HG03521 (cell line): ENCODE results near the gene WDR26.
A peak's percentile ranks its signal among the peaks of the same experiment; 100 is the strongest.
"Not testable (repeated sequence)": the region's sequence is repeated elsewhere in the genome, so short reads cannot be mapped to it uniquely, and the experiment has no call there.

ENCODE experiments used
- ATAC-seq: cut with Tn5 transposase; IDR thresholded peaks from one replicate; pipeline ENCODE4 v1.9.1; 2021; ENCODE audit warnings: mild to moderate bottlenecking, moderate library complexity; ENCODE audit not compliant: unreplicated experiment

WDR26 gene

GRCh38 chr1:224434691-224435317, at the start of gene WDR26:
TSS of gene WDR26 (minus strand) at chr1:224434797.
- peak; percentile 86 for ATAC-seq

DNA sequence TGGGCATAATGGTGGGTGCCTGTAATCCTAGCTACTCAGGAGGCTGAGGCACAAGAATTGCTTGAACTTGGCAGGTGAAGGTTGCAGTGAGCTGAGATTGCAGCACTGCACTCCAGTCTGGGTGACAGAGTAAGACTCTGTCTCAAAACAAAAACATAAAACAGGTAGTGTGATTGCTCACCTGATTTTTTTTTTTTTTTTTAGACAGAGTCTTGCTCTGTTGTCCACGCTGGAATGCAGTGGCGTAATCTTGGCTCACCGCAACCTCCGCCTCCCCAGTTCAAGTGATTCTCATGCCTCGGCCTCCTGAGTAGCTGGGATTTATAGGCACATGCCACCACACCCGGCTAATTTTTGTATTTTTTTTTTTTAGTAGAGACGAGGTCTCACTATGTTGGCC, 48.6 kb upstream of the WDR26 start:
- not testable (repeated sequence) for ATAC-seq

- no peak for ATAC-seq
Observed at GRCh38 chr1:224482619-224483018, 48.0 kb upstream of the WDR26 start.

GRCh38 chr1:224481601-224482000, 47.0 kb upstream of the WDR26 start:
- ATAC-seq, result no peak

GRCh38 chr1:224480888-224481459, 46.4 kb upstream of the WDR26 start:
- ATAC-seq, result not testable (repeated sequence)

GRCh38 chr1:224480200-224480599, 45.6 kb upstream of the WDR26 start:
- ATAC-seq, result not testable (repeated sequence)

- ATAC-seq, result no peak
Observed at GRCh38 chr1:224472806-224473205, 38.2 kb upstream of the WDR26 start.

- ATAC-seq, result no peak
Observed at GRCh38 chr1:224466154-224466553, 31.6 kb upstream of the WDR26 start.

- ATAC-seq, result no peak
Observed at GRCh38 chr1:224459966-224460365, 25.4 kb upstream of the WDR26 start.

DNA sequence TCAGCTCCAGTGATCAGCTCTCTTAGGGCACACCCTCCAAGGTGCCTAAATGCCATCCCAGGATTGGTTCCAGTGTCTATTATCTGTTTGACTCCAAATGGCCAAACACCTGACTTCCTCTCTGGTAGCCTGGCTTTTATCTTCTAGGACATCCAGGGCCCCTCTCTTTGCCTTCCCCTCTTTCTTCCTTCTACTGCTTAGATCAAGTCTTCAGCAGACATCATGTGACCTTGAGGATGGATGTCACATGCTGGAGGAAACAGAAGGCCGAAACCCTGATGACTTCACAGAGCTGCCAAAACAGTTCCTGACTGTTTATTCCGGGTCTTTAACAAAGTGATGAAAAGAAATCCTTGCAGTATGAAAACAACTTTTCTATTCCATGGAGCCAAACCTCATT, 24.4 kb upstream of the WDR26 start:
- ATAC-seq, result no peak

DNA sequence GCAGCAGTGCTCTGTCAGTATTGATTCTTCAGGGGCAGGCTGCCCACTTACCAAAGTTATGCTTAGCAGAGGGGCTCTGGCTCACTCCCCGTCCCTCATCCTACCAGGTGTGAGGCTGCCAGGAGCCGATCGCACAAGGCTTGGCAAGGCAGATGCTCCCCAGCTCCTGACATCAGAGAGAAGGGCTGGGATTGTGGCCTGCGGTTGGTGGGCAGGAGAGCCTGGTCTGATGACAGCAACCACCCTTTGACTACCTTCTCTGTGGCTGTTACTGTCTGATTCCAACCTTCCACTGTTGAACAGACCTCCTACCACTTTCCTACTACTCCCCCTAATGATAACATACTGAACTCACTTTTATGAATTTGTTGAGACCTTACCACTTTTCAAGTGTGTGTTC, 23.7 kb upstream of the WDR26 start:
- no peak for ATAC-seq

DNA sequence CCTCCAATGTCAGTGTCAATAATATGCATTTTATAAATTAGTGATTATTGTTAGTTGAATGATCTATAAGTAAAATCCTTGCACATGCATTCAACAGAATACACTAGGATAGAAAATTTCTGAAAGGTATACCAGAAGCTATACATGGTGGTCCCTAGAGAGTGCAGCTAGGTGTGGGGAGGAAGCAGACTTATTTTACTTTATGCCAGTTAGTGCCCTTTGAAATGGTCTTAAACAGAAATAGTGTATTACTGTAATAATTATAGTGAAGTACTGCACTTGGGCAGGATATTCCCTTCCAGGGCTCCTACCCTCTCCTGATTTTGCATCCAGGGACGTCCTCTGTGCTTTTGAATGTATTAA, 23.2 kb upstream of the WDR26 start:
- no peak for ATAC-seq

DNA sequence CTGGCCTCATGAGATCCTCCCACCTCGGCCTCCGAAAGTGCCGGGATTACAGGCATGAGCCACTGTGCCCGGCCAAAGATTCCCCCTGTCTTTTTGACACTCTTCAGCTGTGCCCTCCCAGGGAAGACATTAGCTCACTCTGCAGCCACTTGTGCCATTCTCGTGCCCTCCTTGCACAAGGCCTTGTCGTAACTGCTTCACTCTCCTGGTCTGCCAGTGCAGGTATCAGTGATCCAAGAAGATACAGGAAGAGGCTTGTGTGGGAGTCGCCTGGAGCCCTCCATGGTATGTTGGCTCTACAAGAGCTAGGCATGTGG, 22.0 kb upstream of the WDR26 start:
- no peak for ATAC-seq

GRCh38 chr1:224454402-224455055, 19.9 kb upstream of the WDR26 start:
- ATAC-seq, result no peak

DNA sequence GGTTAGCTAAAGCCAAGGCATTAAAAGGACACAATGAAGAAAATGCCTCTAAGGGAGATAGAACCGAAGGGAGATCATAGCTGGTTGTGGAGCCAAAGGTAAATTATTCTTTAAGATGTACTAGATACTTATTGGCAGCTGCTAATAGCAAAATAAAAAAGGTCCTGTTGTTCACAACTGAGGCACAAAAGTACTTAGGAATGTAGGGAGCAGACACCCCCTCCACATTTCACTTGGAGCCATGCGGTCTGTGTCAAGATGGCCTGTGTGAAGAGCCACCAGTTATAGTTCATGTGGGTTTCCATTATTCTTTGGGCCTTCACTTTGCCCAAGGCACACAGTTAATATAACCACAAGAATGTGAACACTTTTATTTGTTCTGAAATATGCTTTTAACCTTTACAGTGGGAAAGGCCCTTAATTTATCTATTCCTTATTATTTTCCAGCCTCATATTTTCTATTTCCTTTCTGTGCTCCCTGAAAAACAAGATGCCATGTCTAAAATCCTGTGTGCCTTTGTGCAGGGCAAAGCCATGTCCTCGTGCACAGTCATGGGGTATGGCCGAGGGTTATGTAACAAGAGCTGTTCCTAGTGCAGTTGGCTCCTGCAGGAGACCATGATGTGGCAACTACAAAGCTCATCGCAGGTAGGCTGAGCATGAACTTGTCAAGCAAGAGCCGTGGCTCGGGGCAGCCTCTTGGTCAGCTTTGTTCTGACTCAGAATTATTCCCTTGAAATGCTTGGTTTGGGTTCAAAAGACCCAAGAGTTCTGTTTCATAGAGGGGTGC, 16.2 kb upstream of the WDR26 start:
- ATAC-seq, result no peak

GRCh38 chr1:224450159-224450558, 15.6 kb upstream of the WDR26 start:
- no peak for ATAC-seq

DNA sequence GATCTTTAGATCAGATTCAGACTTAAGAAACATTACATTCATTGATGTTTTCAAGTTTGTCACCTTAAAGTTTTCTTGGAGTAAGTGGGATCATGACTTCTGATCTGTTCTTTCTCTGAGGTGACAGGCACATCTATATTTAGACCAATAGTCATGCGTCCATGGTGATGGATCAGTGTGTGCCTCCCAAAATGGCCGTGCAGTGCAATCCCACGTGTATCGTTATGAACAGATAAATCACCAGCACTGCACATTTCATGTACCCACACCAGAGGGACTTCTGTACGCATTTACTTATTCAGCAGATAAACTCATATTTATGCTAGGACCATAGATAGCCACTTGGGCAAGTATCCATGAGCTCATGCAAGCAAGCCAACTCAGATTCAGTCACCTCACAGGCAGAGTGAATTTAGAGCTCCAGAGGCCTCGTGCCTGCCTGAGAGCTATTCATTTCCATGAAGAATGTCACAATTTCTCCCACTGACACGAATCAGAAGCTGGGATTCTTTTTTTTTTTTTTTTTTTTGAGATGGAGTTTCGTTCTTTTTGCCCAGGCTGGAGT, 13.9 kb upstream of the WDR26 start:
- no peak for ATAC-seq

DNA sequence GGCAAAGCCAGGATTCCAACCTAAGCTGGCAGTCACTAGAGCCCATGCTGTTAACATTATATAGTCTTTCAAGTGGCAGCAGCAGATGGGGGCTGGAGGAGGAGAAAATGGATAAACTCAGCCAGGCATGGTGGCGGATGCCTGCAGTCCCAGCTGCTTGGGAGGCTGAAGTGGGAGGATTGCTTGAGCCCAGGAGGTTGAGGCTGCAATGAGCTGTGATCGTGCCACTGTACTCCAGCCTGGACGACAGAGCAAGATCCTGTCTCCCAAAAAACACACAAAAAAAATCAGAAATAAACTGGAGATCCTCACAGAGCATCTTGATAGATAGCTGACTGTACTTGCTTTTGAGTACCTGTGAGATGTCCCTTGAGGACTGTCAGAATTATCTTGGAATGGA, 13.4 kb upstream of the WDR26 start:
- ATAC-seq, result no peak

DNA sequence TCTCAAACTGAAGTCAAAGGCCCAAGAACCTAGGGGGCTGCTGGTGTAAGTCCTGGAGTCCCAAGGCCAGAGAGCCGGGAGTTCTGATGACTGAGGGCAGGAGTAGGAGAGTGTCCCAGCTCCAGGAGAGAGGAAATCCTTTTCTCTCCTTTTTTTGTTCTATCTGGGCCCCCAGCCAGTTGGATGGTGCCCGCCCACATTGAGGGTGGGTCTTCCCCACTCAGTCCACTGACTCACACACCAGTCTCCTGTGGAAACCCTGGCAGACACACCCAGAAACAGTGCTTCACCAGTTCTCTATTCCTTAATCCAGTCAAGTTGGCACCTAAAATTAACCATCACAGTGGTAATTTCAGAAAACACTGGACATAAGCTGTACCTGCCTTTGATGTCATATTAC, 12.7 kb upstream of the WDR26 start:
- ATAC-seq, result no peak

DNA sequence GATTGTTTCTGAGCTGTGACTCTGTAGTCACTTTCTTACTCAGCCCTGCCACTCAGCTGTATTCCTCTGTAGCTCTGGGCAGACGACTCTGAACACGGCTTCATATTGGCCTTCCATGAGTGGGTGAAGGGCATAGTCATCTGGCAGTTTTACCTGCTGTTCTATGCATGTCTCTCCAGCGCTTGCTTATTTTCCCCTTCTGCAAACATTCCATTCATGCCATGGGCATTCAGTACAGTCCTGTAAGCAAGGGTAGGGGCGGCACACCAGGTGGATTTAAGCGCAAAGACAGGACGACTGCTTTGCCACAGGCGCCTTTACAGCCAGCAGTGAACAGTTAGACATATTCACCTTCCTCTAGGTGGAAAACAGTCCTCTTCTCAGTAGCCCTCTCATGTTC, 4.4 kb upstream of the WDR26 start:
- ATAC-seq, result no peak

DNA sequence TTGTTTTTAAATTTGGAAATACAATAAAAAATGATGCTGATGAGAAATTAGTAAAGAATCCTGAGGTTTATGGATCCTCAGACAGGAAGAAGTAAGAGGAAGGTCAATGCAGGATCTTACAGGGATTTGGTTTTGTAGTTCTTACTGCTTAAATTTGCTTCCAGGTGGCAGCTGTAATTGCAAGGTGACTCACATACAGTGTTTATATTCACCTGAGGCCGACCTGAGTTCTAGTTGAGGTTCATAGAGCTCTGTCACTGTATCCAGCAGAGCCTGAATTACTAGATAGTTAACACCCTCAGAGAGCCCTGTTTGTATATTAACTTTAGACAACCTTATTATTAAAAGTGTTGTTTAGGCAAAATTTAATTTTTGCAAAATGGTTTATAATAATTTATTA, 1.4 kb upstream of the WDR26 start:
- no peak for ATAC-seq

DNA sequence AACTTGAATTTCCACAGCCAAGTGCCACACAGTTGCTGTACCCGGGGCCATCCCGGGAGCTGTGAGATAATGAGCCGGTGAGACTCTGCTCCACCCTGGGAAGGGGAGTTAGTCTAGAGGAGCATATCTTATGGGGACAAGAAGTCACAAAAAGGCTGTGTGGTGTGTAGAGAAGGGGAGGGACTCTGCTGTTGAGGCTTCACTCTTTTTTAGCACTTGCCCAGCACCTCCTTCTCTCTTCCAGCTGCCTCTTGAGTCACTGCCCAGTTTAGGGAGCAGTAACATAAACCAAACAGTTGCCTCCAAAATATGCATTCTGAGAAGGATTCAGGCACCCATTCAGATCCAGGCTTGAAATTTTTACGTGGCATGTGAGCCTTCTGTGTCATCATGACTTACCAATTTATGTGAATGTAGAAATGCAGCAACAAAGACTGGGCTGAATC, 744 bp upstream of the WDR26 start:
- no peak for ATAC-seq
